ENCODE results near the gene UBE2E3.
A peak's percentile ranks its signal among the peaks of the same experiment; 100 is the strongest.
"Not testable (repeated sequence)": the region's sequence is repeated elsewhere in the genome, so short reads cannot be mapped to it uniquely, and the experiment has no call there.

The UBE2E3 gene

GRCh38 chr2:180980106-180980942 is at the start of gene UBE2E3:
Gene UBE2E3, plus strand, starts transcription at chr2:180980605. Its CDS starts 1,438 bp downstream, at chr2:180982043.
- peak; percentile 63 for DNase-seq

- no peak for DNase-seq
Measured at GRCh38 chr2:180931841-180932240, 48.6 kb upstream of the UBE2E3 start.

GRCh38 chr2:180933332-180933731 is 47.1 kb upstream of the UBE2E3 start:
- DNase-seq = no peak

GRCh38 chr2:180934911-180935310 is 45.5 kb upstream of the UBE2E3 start:
- no peak for DNase-seq

- not testable (repeated sequence) for DNase-seq
Measured at GRCh38 chr2:180937480-180937879, 42.9 kb upstream of the UBE2E3 start.

GRCh38 chr2:180938451-180938850 is 42.0 kb upstream of the UBE2E3 start:
- DNase-seq = no peak

- no peak for DNase-seq
Measured at GRCh38 chr2:180943275-180943674, 37.1 kb upstream of the UBE2E3 start.

GRCh38 chr2:180944372-180944771 is 36.0 kb upstream of the UBE2E3 start:
- no peak for DNase-seq

- no peak for DNase-seq
Measured at GRCh38 chr2:180947208-180947689, 33.2 kb upstream of the UBE2E3 start.

GRCh38 chr2:180949896-180950295 is 30.5 kb upstream of the UBE2E3 start:
- no peak for DNase-seq

GRCh38 chr2:180952082-180952481 is 28.3 kb upstream of the UBE2E3 start:
- no peak for DNase-seq

GRCh38 chr2:180952731-180953336 is 27.6 kb upstream of the UBE2E3 start:
- DNase-seq = no peak

- no peak for DNase-seq
Measured at GRCh38 chr2:180953550-180953949, 26.9 kb upstream of the UBE2E3 start.

GRCh38 chr2:180955101-180955500 is 25.3 kb upstream of the UBE2E3 start:
- no peak for DNase-seq

GRCh38 chr2:180959787-180960186 is 20.6 kb upstream of the UBE2E3 start:
- DNase-seq = no peak

GRCh38 chr2:180960982-180961381 is 19.4 kb upstream of the UBE2E3 start:
- DNase-seq = no peak

GRCh38 chr2:180962727-180963314 is 17.6 kb upstream of the UBE2E3 start:
- DNase-seq = no peak

- no peak for DNase-seq
Measured at GRCh38 chr2:180966378-180966777, 14.0 kb upstream of the UBE2E3 start.

GRCh38 chr2:180969124-180969523 is 11.3 kb upstream of the UBE2E3 start:
- no peak for DNase-seq

- peak; percentile 69 for DNase-seq
Measured at GRCh38 chr2:180970016-180970415, 10.4 kb upstream of the UBE2E3 start.

GRCh38 chr2:180971811-180972210 is 8.6 kb upstream of the UBE2E3 start:
- no peak for DNase-seq

GRCh38 chr2:180975585-180975984 is 4.8 kb upstream of the UBE2E3 start:
- DNase-seq = no peak

GRCh38 chr2:180978903-180979748 is 1.3 kb upstream of the UBE2E3 start:
- no peak for DNase-seq

Data from SHP77 treated with DMSO at 0.1 percent for 48 hours (cell line).